ENCODE measurements around the gene PLAA.
A peak's percentile ranks its signal among the peaks of the same experiment; 100 is the strongest.

The PLAA gene

GRCh38 chr9:26904671-26905070 lies 42.4 kb downstream of the PLAA start:
- no peaks in the 10 kb centered on the region for H3K27me3 ChIP-seq (ENCODE audit: insufficient read depth, poor library complexity, severe bottlenecking)
- DNase-seq (ENCODE audit: low spot score) (no peak), ATAC-seq (ENCODE audit: low read depth) (no peak)
- H3K36me3 ChIP-seq (ENCODE audit: low read depth), result peaks cover 48% of the 10 kb centered on the region
- H3K4me1 ChIP-seq (ENCODE audit: insufficient read depth, poor library complexity, severe bottlenecking), result no peaks in the 10 kb centered on the region
- no peak overlapping the region for H3K27ac ChIP-seq (ENCODE audit: poor library complexity, severe bottlenecking)
- no peaks in the 10 kb centered on the region for H3K9me3 ChIP-seq (ENCODE audit: severe bottlenecking)
- no peak overlapping the region for H3K4me3 ChIP-seq (ENCODE audit: severe bottlenecking)
- TF ChIP-seq CTCF (IDR thresholded peaks at IDR 0.05; ENCODE audit: poor library complexity, severe bottlenecking), result no peak

GRCh38 chr9:26904070-26904469 lies 43.0 kb downstream of the PLAA start:
- Histone ChIP-seq H3K4me1 (ENCODE audit: insufficient read depth, poor library complexity, severe bottlenecking) (no peaks in the 10 kb centered on the region), H3K36me3 (ENCODE audit: low read depth) (peaks cover 44% of the 10 kb centered on the region), H3K27me3 (ENCODE audit: insufficient read depth, poor library complexity, severe bottlenecking) (no peaks in the 10 kb centered on the region), H3K9me3 (ENCODE audit: severe bottlenecking) (no peaks in the 10 kb centered on the region), H3K27ac (ENCODE audit: poor library complexity, severe bottlenecking) (no peak overlapping the region), H3K4me3 (ENCODE audit: severe bottlenecking) (no peak overlapping the region)
- no peak for TF ChIP-seq CTCF (IDR thresholded peaks at IDR 0.05; ENCODE audit: poor library complexity, severe bottlenecking)
- ATAC-seq (ENCODE audit: low read depth) (no peak), DNase-seq (ENCODE audit: low spot score) (no peak)

- DNase-seq (ENCODE audit: low spot score) (no peak), ATAC-seq (ENCODE audit: low read depth) (no peak)
- H3K9me3 ChIP-seq (ENCODE audit: severe bottlenecking), result no peaks in the 10 kb centered on the region
- peak overlapping the region; percentile 91 for H3K4me3 ChIP-seq (ENCODE audit: severe bottlenecking)
- H3K27ac ChIP-seq (ENCODE audit: poor library complexity, severe bottlenecking), result peak overlapping the region; percentile 84
- peaks cover 7% of the 10 kb centered on the region; the same call in 1 of the 2 replicates for H3K36me3 ChIP-seq (ENCODE audit: low read depth)
- peaks cover 2% of the 10 kb centered on the region for H3K4me1 ChIP-seq (ENCODE audit: insufficient read depth, poor library complexity, severe bottlenecking)
- no peak for TF ChIP-seq CTCF (IDR thresholded peaks at IDR 0.05; ENCODE audit: poor library complexity, severe bottlenecking)
- H3K27me3 ChIP-seq (ENCODE audit: insufficient read depth, poor library complexity, severe bottlenecking), result no peaks in the 10 kb centered on the region
Observed at GRCh38 chr9:26893030-26893676, 53.9 kb downstream of the PLAA start.

GRCh38 chr9:26892251-26893029 lies 54.6 kb downstream of the PLAA start, which contains the start of gene CAAP1:
Gene CAAP1 (minus strand): TSS chr9:26892802. CDS start chr9:26892715, 87 bp downstream.
- Histone ChIP-seq H3K27ac (ENCODE audit: poor library complexity, severe bottlenecking) (peak within 1 kb of the TSS; percentile 84), H3K27me3 (ENCODE audit: insufficient read depth, poor library complexity, severe bottlenecking) (no peaks in the 10 kb centered on the region), H3K36me3 (ENCODE audit: low read depth) (peaks cover 13% of the 10 kb centered on the region), H3K4me1 (ENCODE audit: insufficient read depth, poor library complexity, severe bottlenecking) (peaks cover 2% of the 10 kb centered on the region), H3K4me3 (ENCODE audit: severe bottlenecking) (peak within 1 kb of the TSS; percentile 91), H3K9me3 (ENCODE audit: severe bottlenecking) (no peaks in the 10 kb centered on the region)
- peak; percentile 94 for ATAC-seq (ENCODE audit: low read depth)
- TF ChIP-seq CTCF (IDR thresholded peaks at IDR 0.05; ENCODE audit: poor library complexity, severe bottlenecking), result peak; percentile 54
- DNase-seq (ENCODE audit: low spot score), result peak; percentile 94
